HG02610 (cell line): ENCODE results near the gene SLMAP.
A peak's percentile ranks its signal among the peaks of the same experiment; 100 is the strongest.

Experiments
- ATAC-seq: cut with Tn5 transposase; IDR thresholded peaks from one replicate; pipeline ENCODE4 v1.9.1; 2021; ENCODE audit warnings: mild to moderate bottlenecking, moderate library complexity; ENCODE audit not compliant: unreplicated experiment

Gene SLMAP

DNA sequence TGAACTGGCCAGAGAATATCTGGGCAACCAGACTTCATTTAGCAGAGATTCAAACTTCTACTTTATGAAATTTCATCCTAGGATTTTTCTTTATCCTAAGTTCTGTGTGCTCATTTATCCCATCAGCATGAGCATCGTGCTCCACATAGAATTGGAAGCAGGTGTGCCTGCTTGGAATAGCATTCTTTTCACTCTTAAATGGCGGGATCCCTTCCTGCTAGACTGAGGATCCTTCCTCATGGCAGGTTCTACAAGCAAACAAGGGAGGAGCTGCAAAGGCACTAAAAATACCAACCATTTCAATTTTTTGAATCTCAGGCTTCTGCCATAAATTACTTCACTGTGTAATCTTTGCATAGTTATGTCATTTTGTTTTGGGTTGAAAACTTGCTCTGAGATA lies 177.5 kb downstream of the SLMAP start:
- no peak for ATAC-seq

GRCh38 chr3:57934373-57934772 lies 178.3 kb downstream of the SLMAP start:
- no peak for ATAC-seq

DNA sequence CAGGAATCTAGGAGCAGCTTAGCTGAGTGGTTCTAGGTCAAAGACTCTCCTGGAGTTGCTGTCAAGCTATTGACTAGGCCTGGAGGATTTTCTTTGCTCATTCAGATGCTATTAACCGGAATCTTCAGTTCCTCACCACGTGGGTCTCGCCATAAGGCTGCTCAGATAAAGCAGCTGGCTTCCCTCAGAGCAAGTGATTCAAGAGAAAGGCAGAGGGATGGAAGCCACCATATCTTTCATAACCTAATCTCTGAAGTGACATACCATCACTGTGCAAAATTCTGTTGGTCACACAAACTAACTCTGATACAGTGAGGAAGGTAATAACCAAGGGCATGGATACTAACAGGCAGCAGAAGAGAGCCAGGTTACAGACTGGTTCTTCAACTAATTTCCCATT lies 179.4 kb downstream of the SLMAP start:
- no peak for ATAC-seq

DNA sequence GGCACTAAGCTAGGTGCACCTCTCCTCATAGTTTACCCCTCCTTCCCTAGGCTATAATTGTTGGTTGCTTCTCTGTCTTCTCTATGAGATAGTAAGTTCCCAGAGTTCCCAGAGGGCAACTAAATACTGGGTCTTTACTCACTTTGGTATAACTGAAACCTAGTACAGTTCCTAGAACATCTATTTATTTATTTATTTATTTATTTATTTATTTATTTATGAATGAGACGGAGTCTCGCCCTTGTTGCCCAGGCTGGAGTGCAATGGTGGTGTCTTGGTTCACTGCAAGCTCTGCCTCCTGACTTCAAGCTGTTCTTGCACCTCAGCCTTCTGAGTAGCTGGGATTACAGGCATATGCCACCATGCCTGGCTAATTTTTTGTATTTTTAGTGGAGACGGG lies 181.0 kb downstream of the SLMAP start:
- no peak for ATAC-seq

GRCh38 chr3:57939775-57940174 lies 183.7 kb downstream of the SLMAP start:
- ATAC-seq = no peak

- no peak for ATAC-seq
These were observed 186.3 kb downstream of the SLMAP start for GRCh38 chr3:57942388-57942787.

- ATAC-seq = no peak
These were observed 186.8 kb downstream of the SLMAP start for GRCh38 chr3:57942872-57943283.

GRCh38 chr3:57943525-57944495 lies 187.7 kb downstream of the SLMAP start:
- no peak for ATAC-seq

GRCh38 chr3:57946970-57947381 lies 190.9 kb downstream of the SLMAP start:
- ATAC-seq = no peak

GRCh38 chr3:57948080-57948671 lies 192.1 kb downstream of the SLMAP start:
- ATAC-seq = no peak

- no peak for ATAC-seq
These were observed 192.7 kb downstream of the SLMAP start for GRCh38 chr3:57948781-57949242.

- no peak for ATAC-seq
These were observed 193.2 kb downstream of the SLMAP start for GRCh38 chr3:57949344-57949743.

- no peak for ATAC-seq
These were observed 193.9 kb downstream of the SLMAP start for GRCh38 chr3:57949785-57950615.

- peak; percentile 48 for ATAC-seq
These were observed 195.2 kb downstream of the SLMAP start for GRCh38 chr3:57951066-57951882.

- ATAC-seq = no peak
These were observed 196.1 kb downstream of the SLMAP start for GRCh38 chr3:57952208-57952631.

DNA sequence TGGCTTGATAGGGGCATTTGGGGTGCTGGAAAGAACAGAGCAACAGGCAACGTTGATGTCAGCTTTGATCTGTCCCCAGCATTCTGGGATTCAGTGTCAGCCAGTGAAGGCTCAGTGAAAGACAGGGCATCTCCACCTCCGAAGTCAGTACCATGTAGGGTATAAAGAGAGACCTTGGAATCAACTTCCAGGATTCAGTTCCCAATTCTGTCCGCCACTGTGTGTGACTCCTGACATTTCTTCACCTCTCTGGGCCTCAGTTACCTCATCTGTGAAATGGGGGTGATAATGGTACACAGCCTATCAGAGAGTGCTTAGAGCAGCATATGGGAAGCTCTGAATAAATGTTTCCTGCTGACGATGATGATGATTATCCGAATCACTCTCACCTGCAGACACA lies 196.5 kb downstream of the SLMAP start:
- ATAC-seq = no peak

GRCh38 chr3:57953576-57953975 lies 197.5 kb downstream of the SLMAP start:
- ATAC-seq = no peak

- no peak for ATAC-seq
These were observed 200.2 kb downstream of the SLMAP start for GRCh38 chr3:57956119-57956832.

DNA sequence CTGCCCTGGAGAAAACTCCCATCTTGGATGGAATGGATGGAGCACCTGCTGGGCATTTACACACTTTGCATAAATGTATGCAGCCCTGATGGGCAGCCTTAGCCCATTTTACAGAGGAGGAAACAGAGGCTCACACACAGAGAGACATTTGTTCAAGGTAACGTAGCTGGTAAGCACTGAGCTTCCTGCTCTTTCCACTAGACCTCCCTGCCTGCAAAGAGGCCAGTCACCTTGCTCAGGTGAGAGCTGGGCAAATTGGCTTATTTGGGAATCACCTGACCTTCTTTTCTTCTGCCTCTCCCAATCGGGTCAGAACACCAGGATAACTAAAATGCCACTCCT lies 200.7 kb downstream of the SLMAP start:
- ATAC-seq = no peak

DNA sequence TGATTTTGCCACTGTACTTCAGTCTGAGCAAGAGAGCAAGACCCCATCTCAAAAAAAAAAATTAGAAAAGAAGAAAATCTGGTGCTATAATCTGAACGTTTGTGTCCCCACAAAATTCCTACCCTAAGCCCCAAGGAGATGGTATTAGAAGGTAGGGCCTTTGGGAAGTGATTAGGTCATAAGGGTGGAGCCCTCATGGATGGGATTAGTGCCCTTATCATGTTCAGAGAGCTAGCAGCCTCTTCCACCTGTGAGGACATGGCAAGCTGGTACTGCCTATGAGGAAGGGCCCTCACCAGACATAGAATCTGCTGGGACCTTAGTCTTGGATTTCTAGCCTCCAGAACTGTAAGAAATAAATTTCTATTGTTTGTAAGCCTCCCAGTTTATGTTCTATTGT lies 201.7 kb downstream of the SLMAP start:
- ATAC-seq = no peak
